22Rv1 (cell line): ENCODE data around the gene TXLNG.

Experiments used
- CTCF ChIP-seq: fragments of 450-650 bp; IDR thresholded peaks from 2 replicates; pipeline ENCODE4 v1.5.1; 2017; ENCODE audit warnings: mild to moderate bottlenecking
- ZFX ChIP-seq: fragments of 450-650 bp; IDR thresholded peaks from 2 replicates; pipeline ENCODE4 v1.6.1; 2017; ENCODE audit warnings: antibody characterized with exemption, borderline replicate concordance

- TF ChIP-seq CTCF (no peak), ZFX (no peak)
Observed at GRCh38 chrX:16834806-16835205, 48.5 kb downstream of the TXLNG start.
